Panc1 (cell line): ENCODE measurements around the gene EIF2B1. TPM values are rescaled to one million over a fixed set of nuclear protein-coding genes. Genes with fewer than 3 reads are reported as not detected.
A peak's percentile ranks its signal among the peaks of the same experiment; 100 is the strongest.

Experiments
- ATAC-seq: fragments of 200-7000 bp; cut with Tn5 transposase; 2 replicates; pipeline ENCODE4 v1.9.1; 2020; ENCODE audit warnings: mild to moderate bottlenecking, moderate library complexity
- BruUV-seq: library from RNA; stranded (reverse); fragments of 400-500 nt; replicated peaks from 2 replicates; lab custom pipeline; 2021; lab: Mats Ljungman, UMichigan
- CTCF ChIA-PET: fragments of 300-600 bp; sonication (Branson Sonifier 250); formaldehyde crosslinking; loops from one replicate; lab custom pipeline; 2022; ENCODE audit warnings: antibody characterized with exemption; lab: Charles Lee
- POLR2A ChIA-PET: fragments of 300-600 bp; sonication (Branson Sonifier 250); formaldehyde crosslinking; loops from one replicate; lab custom pipeline; 2022; ENCODE audit warnings: antibody characterized with exemption; lab: Charles Lee
- DNase-seq: peaks from one replicate; pipeline ENCODE4 v3.0.0-alpha.2; 2010; ENCODE audit warnings: low read depth, low spot score
- H3K27ac ChIP-seq: 2 replicates; pipeline ENCODE4 v1.5.1; 2011; ENCODE audit warnings: mild to moderate bottlenecking, low read length, inconsistent platforms
- H3K27me3 ChIP-seq: fragments of 200-500 bp; sonication (Bioruptor generic); 2 replicates; pipeline ENCODE4 v1.6.0; 2014; ENCODE audit warnings: low read length, inconsistent platforms; ENCODE audit not compliant: control insufficient read depth, insufficient read depth
- H3K36me3 ChIP-seq: fragments of 200-500 bp; sonication (Bioruptor generic); 2 replicates; pipeline ENCODE4 v1.5.1; 2014; ENCODE audit warnings: inconsistent platforms, mild to moderate bottlenecking, low read length, moderate library complexity; ENCODE audit not compliant: control insufficient read depth, insufficient read depth
- H3K4me1 ChIP-seq: 2 replicates; pipeline ENCODE4 v1.5.1; 2011; ENCODE audit warnings: inconsistent platforms, mild to moderate bottlenecking, low read length, moderate library complexity; ENCODE audit not compliant: control insufficient read depth, insufficient read depth
- H3K4me3 ChIP-seq, 2 experiments: 2 replicates each; pipeline ENCODE4 v1.5.1; 2011 to 2012; ENCODE audit warnings: low read depth in 2 of 2, low read length in 2 of 2, mild to moderate bottlenecking in 2 of 2, inconsistent platforms in 1 of 2, moderate library complexity in 1 of 2
- H3K9me3 ChIP-seq: fragments of 200-500 bp; sonication (Bioruptor generic); 2 replicates; pipeline ENCODE4 v1.5.1; 2014; ENCODE audit warnings: low read depth, mild to moderate bottlenecking, inconsistent platforms, low read length, moderate library complexity; ENCODE audit not compliant: control insufficient read depth, insufficient read depth
- POLR2AphosphoS5 ChIP-seq: IDR thresholded peaks from 2 replicates; pipeline ENCODE4 v1.6.1; 2012; ENCODE audit warnings: mild to moderate bottlenecking, low read depth, low read length, moderate library complexity
- SIN3A ChIP-seq: IDR thresholded peaks from 2 replicates; pipeline ENCODE4 v1.6.1; 2012; ENCODE audit warnings: low read depth, mild to moderate bottlenecking, low read length, moderate library complexity, borderline replicate concordance; ENCODE audit not compliant: insufficient read depth
- TCF7L2 ChIP-seq: IDR thresholded peaks from 2 replicates; pipeline ENCODE4 v1.6.1; 2011; ENCODE audit warnings: mild to moderate bottlenecking, low read depth, low read length, inconsistent platforms
- in situ Hi-C: cut with HindIII; loops from 2 replicates; pipeline ENCODE4 v1.10.0; 2016; ENCODE audit warnings: low sequenced_read_pairs, low pct_unique_long_range_greater_than_20kb
- intact Hi-C: fragments of 100-400 bp; cut with micrococcal nuclease; formaldehyde crosslinking; loops from one replicate; pipeline ENCODE4 v1.10.0; 2022; ENCODE audit not compliant: unreplicated experiment
- total RNA-seq: library from RNA; stranded (reverse); gene quantifications from one replicate; pipeline ENCODE4 v1.2.1, GENCODE V29; 2021; ENCODE audit not compliant: unreplicated experiment
- TF ChIP-seq, protein P1 (sequence below), 2 experiments: IDR thresholded peaks; 2 replicates each; pipeline ENCODE4 v1.6.1; 2011 to 2012; ENCODE audit warnings: low read depth in 2 of 2, control low read depth in 1 of 2, low read length in 1 of 2, mild to moderate bottlenecking in 1 of 2, moderate library complexity in 1 of 2; ENCODE audit not compliant: insufficient read depth in 1 of 2
- TF ChIP-seq, protein P2 (sequence below): fragments of 450-650 bp; IDR thresholded peaks from 2 replicates; pipeline ENCODE4 v1.5.1; 2017; ENCODE audit warnings: mild to moderate bottlenecking

EIF2B1 gene
- total RNA-seq, 1 experiment from 2014 or later: 49.4 TPM

DNA sequence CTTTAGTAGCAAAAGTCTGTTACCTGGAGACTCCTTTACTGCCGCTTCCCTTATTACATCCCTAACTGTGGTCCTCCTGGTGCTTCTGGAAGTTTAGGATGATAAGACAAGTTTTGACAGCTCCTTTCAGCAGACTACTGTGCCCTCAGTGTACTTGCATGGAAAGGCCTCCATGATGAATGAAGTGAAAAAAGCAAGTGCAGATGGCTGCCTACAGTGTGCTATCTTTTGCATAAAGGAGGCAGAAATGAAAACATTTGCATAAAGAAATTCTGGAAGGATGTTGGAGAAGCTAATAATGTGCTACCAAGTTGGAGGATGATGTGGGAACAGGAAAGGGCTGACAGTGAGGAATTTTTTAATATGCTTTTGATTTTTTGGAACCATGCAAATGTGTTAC is 42.0 kb upstream of the EIF2B1 start:
- BruUV-seq: no TSS peak
- H3K36me3 ChIP-seq: no peaks in the 10 kb centered on the region
- H3K4me1 ChIP-seq: peaks cover 9% of the 10 kb centered on the region; the same call in 1 of the 2 replicates
- intact Hi-C loops (no loop called here), in situ Hi-C loops (no loop called here)
- no peak for TF ChIP-seq SIN3A
- TF ChIP-seq, protein P1, sequence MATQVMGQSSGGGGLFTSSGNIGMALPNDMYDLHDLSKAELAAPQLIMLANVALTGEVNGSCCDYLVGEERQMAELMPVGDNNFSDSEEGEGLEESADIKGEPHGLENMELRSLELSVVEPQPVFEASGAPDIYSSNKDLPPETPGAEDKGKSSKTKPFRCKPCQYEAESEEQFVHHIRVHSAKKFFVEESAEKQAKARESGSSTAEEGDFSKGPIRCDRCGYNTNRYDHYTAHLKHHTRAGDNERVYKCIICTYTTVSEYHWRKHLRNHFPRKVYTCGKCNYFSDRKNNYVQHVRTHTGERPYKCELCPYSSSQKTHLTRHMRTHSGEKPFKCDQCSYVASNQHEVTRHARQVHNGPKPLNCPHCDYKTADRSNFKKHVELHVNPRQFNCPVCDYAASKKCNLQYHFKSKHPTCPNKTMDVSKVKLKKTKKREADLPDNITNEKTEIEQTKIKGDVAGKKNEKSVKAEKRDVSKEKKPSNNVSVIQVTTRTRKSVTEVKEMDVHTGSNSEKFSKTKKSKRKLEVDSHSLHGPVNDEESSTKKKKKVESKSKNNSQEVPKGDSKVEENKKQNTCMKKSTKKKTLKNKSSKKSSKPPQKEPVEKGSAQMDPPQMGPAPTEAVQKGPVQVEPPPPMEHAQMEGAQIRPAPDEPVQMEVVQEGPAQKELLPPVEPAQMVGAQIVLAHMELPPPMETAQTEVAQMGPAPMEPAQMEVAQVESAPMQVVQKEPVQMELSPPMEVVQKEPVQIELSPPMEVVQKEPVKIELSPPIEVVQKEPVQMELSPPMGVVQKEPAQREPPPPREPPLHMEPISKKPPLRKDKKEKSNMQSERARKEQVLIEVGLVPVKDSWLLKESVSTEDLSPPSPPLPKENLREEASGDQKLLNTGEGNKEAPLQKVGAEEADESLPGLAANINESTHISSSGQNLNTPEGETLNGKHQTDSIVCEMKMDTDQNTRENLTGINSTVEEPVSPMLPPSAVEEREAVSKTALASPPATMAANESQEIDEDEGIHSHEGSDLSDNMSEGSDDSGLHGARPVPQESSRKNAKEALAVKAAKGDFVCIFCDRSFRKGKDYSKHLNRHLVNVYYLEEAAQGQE (IDR thresholded peaks at IDR 0.05; ENCODE audit: insufficient read depth in 1 of 2, low read depth in 2 of 2, low read length in 1 of 2): no peak
- no peaks in the 10 kb centered on the region for H3K9me3 ChIP-seq
- ChIA-PET CTCF (no interaction called here), POLR2A (no interaction called here)
- DNase-seq (no peak), ATAC-seq (no peak)
- no peak overlapping the region for H3K27ac ChIP-seq
- H3K4me3 ChIP-seq: no peak overlapping the region
- no peaks in the 10 kb centered on the region for H3K27me3 ChIP-seq

DNA sequence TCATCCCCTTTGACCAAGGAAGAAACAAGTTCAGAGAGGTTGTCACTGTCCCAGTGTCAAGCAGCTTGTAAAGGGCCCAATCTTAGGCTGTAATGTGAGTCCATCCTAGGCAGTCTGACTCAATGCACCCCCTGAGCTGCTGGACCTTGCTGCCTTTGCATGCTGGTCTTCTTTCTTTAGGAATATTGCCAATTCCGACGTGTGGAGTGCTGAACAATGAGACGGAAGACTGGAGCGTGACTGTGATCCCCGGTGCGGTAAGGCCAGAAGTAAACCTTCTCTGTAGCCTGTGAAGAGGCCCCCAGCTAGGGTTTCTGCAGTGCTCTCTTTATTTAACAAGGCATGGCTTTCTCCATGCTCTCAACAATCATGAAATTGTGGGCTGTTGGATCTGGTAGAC is 38.4 kb upstream of the EIF2B1 start:
- no peak for DNase-seq
- BruUV-seq: no TSS peak
- H3K9me3 ChIP-seq: no peaks in the 10 kb centered on the region
- CTCF ChIA-PET: no interaction called here
- TF ChIP-seq TCF7L2 (no peak), SIN3A (no peak), POLR2AphosphoS5 (no peak)
- TF ChIP-seq, protein P2, sequence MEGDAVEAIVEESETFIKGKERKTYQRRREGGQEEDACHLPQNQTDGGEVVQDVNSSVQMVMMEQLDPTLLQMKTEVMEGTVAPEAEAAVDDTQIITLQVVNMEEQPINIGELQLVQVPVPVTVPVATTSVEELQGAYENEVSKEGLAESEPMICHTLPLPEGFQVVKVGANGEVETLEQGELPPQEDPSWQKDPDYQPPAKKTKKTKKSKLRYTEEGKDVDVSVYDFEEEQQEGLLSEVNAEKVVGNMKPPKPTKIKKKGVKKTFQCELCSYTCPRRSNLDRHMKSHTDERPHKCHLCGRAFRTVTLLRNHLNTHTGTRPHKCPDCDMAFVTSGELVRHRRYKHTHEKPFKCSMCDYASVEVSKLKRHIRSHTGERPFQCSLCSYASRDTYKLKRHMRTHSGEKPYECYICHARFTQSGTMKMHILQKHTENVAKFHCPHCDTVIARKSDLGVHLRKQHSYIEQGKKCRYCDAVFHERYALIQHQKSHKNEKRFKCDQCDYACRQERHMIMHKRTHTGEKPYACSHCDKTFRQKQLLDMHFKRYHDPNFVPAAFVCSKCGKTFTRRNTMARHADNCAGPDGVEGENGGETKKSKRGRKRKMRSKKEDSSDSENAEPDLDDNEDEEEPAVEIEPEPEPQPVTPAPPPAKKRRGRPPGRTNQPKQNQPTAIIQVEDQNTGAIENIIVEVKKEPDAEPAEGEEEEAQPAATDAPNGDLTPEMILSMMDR: no peak
- TF ChIP-seq, protein P1 (IDR thresholded peaks at IDR 0.05; ENCODE audit: insufficient read depth in 1 of 2, low read depth in 2 of 2, low read length in 1 of 2): no peak
- peak overlapping the region; percentile 87 to 90 for H3K4me3 ChIP-seq
- ATAC-seq: no peak
- no peaks in the 10 kb centered on the region for H3K36me3 ChIP-seq
- H3K27me3 ChIP-seq: no peaks in the 10 kb centered on the region
- POLR2A ChIA-PET: no interaction called here
- peaks cover 10% of the 10 kb centered on the region; the same call in 1 of the 2 replicates for H3K4me1 ChIP-seq
- H3K27ac ChIP-seq: no peak overlapping the region; the same call in 1 of the 2 replicates
- intact Hi-C loops (no loop called here), in situ Hi-C loops (no loop called here)
